GM13977 (cell line): ENCODE data around the gene TDRD6.

Experiments used
- DNase-seq: peaks from one replicate; pipeline ENCODE4 v3.0.0; 2012; ENCODE audit warnings: low spot score
- in situ Hi-C: fragments of 300-500 bp; cut with MboI; formaldehyde crosslinking; loops from one replicate; pipeline ENCODE4 v1.12.0; 2022; ENCODE audit warnings: low sequenced_read_pairs, low pct_unique_long_range_greater_than_20kb, mixed read lengths, inconsistent platforms; ENCODE audit not compliant: unreplicated experiment
- TF ChIP-seq, protein P1 (sequence below): IDR thresholded peaks from 2 replicates; pipeline ENCODE4 v1.5.1; 2012; ENCODE audit warnings: mild to moderate bottlenecking, control low read depth; ENCODE audit not compliant: insufficient read depth; ENCODE audit errors: extremely low read depth, missing control alignments

The TDRD6 gene

DNA sequence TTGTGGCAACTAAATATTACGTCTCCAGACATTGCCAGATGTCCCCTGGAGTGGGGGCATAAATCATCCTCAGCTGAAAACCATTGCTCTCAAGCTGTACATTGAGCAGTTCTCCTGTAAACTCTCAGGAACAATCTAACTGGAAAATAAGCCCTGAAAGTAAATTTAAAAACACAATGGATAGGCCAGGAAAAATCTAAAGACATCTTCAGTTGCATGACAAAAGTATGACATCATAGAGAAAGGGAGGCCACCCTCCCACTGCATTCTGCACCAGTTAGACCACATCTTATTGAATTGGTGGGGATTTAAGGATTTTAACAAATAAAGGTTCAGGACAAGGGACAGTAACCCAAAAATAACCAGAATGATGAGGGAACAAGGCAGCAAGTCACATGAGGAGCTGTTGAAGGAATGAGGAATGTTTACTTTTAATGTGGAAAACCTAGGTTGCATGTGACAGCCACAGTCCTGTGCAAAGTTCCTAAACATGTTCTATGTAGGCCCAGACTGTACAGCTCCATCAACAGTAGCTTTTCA lies 42.2 kb downstream of the TDRD6 start:
- TF ChIP-seq, protein P1, sequence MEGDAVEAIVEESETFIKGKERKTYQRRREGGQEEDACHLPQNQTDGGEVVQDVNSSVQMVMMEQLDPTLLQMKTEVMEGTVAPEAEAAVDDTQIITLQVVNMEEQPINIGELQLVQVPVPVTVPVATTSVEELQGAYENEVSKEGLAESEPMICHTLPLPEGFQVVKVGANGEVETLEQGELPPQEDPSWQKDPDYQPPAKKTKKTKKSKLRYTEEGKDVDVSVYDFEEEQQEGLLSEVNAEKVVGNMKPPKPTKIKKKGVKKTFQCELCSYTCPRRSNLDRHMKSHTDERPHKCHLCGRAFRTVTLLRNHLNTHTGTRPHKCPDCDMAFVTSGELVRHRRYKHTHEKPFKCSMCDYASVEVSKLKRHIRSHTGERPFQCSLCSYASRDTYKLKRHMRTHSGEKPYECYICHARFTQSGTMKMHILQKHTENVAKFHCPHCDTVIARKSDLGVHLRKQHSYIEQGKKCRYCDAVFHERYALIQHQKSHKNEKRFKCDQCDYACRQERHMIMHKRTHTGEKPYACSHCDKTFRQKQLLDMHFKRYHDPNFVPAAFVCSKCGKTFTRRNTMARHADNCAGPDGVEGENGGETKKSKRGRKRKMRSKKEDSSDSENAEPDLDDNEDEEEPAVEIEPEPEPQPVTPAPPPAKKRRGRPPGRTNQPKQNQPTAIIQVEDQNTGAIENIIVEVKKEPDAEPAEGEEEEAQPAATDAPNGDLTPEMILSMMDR: no peak
- DNase-seq: no peak
- in situ Hi-C loops: no loop called here

DNA sequence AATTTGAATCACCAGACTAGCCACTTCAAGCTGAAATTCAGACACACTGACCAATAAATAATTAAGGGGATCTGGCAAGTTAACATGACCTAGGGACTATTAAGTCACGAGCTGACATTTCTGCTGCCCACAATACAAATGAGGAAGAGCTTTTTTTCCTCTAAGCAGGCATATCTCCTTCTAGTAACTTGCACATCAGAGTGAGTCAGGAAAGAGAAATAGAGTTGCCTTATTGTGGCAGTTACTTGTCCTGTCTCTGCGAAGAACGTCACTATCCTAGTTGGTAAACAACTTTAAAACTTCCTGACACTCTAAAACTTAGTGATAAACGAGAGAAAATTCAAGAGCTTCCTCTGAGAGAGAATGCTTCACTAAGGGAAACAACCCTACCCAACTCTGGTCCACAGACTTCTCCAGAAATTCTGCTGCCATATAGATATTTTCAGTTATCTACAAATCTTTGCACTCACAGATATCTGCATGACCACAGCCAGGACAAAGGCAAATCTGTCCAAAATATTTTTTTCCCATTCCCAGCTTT lies 43.3 kb downstream of the TDRD6 start:
- TF ChIP-seq, protein P1: no peak
- in situ Hi-C loops: no loop called here
- DNase-seq: no peak

DNA sequence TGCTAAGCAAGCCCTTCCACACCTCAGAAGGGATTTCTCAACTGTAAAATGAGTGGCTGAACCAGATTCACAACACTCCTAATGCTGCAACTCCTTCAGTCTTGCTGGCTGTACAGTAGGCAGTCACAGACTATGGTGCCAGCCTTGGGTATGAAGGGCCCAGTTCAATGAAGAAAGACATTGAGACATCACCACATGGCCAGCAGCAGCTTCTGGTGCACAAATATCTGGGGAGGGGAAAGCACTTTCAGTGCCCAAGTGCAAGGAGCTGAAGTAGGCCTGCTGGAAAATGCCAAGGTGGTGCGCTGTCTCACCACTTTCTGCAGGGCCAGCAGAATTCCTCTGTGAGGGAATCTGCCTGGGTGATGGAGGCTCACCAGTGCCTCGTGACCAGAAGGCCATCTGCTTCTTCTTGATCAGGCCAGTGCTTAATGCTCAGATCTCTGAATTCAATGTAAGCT lies 45.7 kb downstream of the TDRD6 start:
- in situ Hi-C loops: no loop called here
- DNase-seq: no peak
- TF ChIP-seq, protein P1: no peak

DNA sequence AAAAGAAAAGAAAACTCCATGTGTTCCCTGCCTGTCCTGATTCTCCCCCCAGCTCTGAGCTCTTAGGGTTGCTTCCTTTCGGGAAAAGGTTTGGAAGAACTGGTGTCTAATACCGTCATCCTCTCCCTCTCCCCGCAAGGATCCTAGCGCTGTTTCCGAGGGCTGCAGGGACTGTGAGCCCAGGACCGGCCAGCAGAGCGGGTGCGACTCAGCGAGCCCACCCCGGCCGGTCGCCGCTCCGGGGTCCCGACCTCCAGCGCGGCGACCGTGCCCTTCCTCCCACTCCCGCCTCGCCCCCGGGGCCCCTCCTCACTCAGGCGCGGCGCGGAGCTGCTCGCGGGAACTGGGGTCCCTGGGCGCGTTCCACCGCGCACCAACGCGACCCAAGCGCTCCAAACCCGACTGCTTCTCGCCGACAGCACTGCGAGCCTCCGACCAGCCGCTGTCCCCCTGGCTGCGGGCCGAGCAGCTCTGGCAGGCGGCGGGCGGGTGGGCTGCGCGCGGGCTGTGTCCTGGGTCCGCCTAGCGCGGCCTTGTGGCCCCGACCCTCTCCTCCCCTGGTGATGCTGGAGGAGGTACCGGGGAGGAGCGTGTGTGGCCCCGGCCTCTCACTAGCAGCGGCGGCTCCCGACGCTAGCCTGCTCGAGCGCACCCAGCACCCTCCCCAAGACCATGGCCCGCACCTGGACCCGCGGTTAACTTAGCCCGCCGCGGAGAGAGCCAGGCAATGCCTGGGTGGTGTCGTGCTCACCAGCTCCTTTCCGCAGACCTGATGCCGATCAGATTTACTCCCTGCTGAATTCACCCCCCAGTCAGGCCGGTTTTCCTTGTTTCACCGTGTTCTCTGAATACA lies 47.4 kb downstream of the TDRD6 start, which contains the start of gene PLA2G7:
Gene PLA2G7 (minus strand): TSS at position 509 of the 853 bp plus-strand sequence. CDS start 12,484 bp downstream, outside the sequence.
- in situ Hi-C loops: no loop called here
- TF ChIP-seq, protein P1: no peak
- DNase-seq: no peak

DNA sequence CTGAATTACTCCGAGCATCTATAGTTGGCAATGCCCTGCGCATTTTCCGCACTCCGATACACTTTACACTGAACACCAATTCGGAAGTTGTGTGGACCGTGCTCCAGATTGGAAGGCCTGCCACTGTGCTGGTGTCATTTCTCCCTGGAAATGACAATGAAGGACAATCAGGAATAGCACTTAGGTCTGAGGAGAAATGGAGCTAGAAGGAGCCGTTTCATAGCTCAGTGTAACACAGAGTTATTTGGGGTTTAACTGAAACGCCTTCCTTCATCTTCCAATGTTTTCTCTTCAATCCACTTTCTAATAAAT lies 48.0 kb downstream of the TDRD6 start:
- TF ChIP-seq, protein P1: no peak
- in situ Hi-C loops: no loop called here
- no peak for DNase-seq

- TF ChIP-seq, protein P1: no peak
Observed at GRCh38 chr6:46736906-46737305, 49.2 kb downstream of the TDRD6 start.

More at GRCh38 chr6:46736906-46737305, 49.2 kb downstream of the TDRD6 start:
- no peak for DNase-seq
- in situ Hi-C loops: no loop called here
